ENCODE results near the gene PLA2G2C.

PLA2G2C gene

GRCh38 chr1:20152599-20152930, 33.8 kb downstream of the PLA2G2C start:
- DNase-seq (ENCODE audit: low spot score), result no peak

GRCh38 chr1:20151906-20152598, 34.3 kb downstream of the PLA2G2C start:
- DNase-seq (ENCODE audit: low spot score), result peak; percentile 93

GRCh38 chr1:20150969-20151368, 35.3 kb downstream of the PLA2G2C start:
- no peak for DNase-seq (ENCODE audit: low spot score)

- no peak for DNase-seq (ENCODE audit: low spot score)
Measured at GRCh38 chr1:20150326-20150705, 36.0 kb downstream of the PLA2G2C start.

GRCh38 chr1:20149601-20150325, 36.6 kb downstream of the PLA2G2C start:
- no peak for DNase-seq (ENCODE audit: low spot score)

- no peak for DNase-seq (ENCODE audit: low spot score)
Measured at GRCh38 chr1:20148571-20149500, 37.5 kb downstream of the PLA2G2C start.

- DNase-seq (ENCODE audit: low spot score), result no peak
Measured at GRCh38 chr1:20147846-20148570, 38.3 kb downstream of the PLA2G2C start.

- DNase-seq (ENCODE audit: low spot score), result no peak
Measured at GRCh38 chr1:20143734-20144565, 42.4 kb downstream of the PLA2G2C start.

GRCh38 chr1:20143318-20143717, 43.0 kb downstream of the PLA2G2C start:
- no peak for DNase-seq (ENCODE audit: low spot score)

- no peak for DNase-seq (ENCODE audit: low spot score)
Measured at GRCh38 chr1:20142001-20142710, 44.2 kb downstream of the PLA2G2C start.

GRCh38 chr1:20141466-20141865, 44.9 kb downstream of the PLA2G2C start:
- no peak for DNase-seq (ENCODE audit: low spot score)

GRCh38 chr1:20141001-20141400, 45.3 kb downstream of the PLA2G2C start:
- no peak for DNase-seq (ENCODE audit: low spot score)

GRCh38 chr1:20139776-20140612, 46.3 kb downstream of the PLA2G2C start:
- DNase-seq (ENCODE audit: low spot score), result no peak

GRCh38 chr1:20138961-20139550, 47.3 kb downstream of the PLA2G2C start, which contains the start of gene PLA2G2F:
Gene PLA2G2F (plus strand): TSS chr1:20139323. CDS start chr1:20139428, 105 bp downstream.
- DNase-seq (ENCODE audit: low spot score), result no peak

- no peak for DNase-seq (ENCODE audit: low spot score)
Measured at GRCh38 chr1:20138346-20138745, 48.0 kb downstream of the PLA2G2C start.

GRCh38 chr1:20137604-20138003, 48.7 kb downstream of the PLA2G2C start:
- DNase-seq (ENCODE audit: low spot score), result no peak

GRCh38 chr1:20137055-20137454, 49.3 kb downstream of the PLA2G2C start:
- DNase-seq (ENCODE audit: low spot score), result no peak

GRCh38 chr1:20136249-20136648, 50.1 kb downstream of the PLA2G2C start:
- DNase-seq (ENCODE audit: low spot score), result no peak

GRCh38 chr1:20134995-20135394, 51.3 kb downstream of the PLA2G2C start:
- DNase-seq (ENCODE audit: low spot score), result no peak
